Measurements from ENCODE around the gene ZBTB18.
A peak's percentile ranks its signal among the peaks of the same experiment; 100 is the strongest.
"Not testable (repeated sequence)": the region's sequence is repeated elsewhere in the genome, so short reads cannot be mapped to it uniquely, and the experiment has no call there.

Gene ZBTB18

DNA sequence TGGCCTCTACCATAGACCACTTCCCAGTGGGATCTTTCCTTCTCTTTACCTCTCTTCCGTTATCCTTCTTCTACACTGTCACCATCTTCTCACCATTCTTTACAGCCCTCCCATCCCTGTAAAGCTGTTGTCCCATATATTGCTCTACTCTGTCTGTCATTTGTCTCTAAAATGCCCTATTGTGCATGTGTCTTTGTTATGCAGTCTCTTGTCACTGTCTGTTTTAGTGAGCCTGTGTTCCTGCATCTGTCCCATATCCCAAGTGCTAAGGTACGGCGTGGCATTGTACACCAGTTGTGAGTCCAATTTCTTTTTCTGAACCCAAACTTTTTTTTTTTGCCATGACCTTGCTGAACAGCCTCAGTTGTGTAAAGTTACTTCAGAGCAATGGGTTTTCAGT lies 8.8 kb upstream of the ZBTB18 start:
- no peak for DNase-seq (ENCODE audit: low spot score)

DNA sequence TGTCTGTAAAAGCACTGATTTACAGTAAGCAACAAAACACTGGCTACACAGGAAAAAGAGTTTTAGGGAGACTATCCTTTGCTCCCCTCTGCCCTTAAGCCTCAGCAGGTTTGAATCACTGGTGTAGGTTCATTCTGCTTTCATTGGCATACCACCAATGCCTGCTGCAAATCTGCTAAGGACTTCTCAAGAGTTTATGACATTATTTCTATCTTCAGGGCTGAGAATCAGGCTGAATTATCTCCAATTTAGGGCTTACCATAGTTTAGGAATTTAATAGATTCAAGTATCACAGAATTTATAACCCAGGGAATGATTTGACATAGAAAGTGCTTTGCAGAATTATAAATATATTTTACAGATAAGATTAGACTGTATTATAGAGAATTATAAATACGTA lies 6.7 kb upstream of the ZBTB18 start:
- no peak for DNase-seq (ENCODE audit: low spot score)

DNA sequence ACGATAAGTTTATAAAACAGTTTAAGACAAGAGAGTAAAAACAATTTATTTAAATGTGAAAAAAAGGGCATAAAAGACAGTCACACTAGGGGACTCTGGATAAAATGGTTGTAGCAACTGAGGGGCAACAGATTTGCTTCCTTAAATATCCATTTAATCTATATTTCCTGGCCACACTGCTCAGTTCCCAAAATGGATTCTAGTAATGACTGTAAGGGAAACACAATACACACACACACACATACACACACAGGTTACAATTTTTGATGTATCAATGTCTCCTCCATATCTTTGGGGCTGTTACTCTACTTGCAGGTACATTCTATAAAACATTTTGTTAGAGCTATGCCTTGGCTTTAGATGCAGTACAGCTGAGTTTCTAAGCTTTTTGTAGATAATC lies 4.8 kb upstream of the ZBTB18 start:
- DNase-seq (ENCODE audit: low spot score), result not testable (repeated sequence)

DNA sequence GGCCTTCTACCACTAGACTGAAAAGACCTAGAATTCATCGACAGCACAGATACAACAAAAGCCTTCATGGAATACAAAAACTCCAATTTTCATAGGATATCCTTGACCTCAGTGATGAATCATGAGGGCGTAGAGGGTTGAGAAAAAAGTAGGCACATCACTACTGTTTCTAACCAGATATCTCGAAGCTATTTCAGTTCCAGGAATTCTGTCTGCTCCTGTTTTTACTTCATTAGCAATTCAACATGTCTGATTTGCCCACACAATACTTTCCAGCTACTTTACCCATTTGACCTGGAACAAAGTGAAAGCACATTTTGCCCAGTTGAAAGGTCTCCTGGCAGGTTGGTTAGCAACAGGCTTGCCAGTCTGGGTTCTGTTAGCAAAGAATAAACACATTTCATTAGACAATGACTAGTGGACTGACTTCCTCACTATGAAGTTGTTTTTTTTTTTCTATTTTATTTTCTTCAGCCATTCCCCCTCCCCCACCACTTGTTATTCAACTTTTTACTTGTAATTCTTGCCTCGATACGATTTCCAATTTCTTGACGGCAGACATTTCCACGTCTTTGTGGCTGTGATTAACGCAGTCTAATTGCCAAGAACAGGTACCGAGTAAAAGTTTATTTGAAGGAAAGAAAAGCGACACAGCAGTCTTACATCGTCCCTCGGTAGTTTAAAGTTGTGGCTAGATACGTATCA lies 4.0 kb upstream of the ZBTB18 start:
- DNase-seq (ENCODE audit: low spot score), result peak; percentile 40

DNA sequence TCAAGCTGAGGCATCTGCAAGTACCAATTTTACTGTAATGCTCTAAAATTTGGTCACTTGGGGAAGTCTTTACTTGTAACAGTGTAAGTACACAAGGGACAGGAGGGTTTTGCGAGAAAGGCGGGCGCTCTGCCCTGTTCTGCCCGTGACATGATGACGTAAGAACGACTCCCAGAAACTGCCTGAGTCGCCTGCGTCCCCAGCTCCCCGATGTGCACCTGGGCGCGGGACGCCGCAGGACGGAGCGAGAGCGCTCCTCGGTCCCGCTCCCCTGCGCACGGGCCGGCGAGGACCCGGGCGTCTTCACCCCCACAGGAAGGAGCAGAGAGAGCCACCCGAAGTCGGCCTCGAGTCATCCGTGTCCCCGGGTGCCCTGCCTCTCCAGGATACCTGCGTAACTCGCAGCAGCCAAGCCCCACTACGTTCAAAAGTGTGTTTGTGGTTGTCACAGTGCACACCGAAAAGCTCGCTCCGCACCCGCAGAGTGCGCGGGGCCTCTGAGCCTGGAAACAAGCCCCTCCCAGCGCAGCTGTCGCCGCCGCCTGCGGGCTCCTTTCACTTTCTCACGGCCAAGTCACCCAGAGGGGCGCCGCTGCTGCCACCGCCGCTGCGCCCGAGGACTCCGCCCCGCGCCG lies 3.3 kb upstream of the ZBTB18 start:
- peak; percentile 49 for DNase-seq (ENCODE audit: low spot score)

DNA sequence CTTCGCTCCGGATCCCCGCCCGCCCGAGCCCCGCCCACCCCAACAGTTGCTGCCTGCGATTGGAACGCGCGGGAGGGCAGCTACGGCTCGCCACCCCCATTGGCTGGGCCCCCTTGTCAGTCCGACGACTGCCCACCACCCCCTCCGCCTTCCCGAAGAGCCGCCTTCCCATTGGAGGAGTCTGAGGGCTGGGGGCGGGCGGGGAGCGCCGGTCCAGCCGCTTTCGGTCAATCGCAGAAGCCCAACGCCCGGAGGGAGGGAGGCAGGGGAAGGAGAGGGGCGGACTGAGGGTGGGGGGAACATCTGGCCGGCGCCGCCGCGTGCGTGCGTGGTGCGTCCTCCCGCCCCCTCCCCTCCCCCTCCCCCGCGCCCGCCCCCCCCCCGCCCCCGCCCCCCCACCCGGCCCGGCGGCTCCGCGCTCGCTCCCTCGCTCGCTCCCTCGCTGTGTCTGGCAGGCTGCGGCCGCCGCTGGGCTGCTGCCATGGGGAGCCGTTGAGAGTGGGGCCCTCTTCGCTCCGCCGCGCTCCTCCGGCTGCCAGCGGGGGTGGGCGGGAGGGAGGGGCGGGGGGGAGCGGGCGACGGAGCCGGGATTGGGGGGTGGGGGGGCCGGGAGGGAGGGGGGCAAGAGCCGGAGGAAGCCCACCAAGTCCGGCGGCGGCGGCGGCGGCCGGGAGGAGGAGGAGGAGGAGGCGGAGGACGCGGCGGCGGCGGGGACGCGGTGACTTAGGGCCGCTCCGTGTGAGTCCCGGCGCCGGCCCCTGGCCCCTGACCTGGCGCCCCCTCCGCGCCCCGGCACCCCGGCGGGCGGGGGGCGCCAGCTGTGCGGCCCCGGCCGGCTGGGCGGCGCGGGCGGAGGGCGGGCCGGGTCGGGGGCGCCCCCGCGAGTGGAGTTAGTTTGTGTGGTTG lies 2.6 kb upstream of the ZBTB18 start:
- DNase-seq (ENCODE audit: low spot score), result peak; percentile 98

DNA sequence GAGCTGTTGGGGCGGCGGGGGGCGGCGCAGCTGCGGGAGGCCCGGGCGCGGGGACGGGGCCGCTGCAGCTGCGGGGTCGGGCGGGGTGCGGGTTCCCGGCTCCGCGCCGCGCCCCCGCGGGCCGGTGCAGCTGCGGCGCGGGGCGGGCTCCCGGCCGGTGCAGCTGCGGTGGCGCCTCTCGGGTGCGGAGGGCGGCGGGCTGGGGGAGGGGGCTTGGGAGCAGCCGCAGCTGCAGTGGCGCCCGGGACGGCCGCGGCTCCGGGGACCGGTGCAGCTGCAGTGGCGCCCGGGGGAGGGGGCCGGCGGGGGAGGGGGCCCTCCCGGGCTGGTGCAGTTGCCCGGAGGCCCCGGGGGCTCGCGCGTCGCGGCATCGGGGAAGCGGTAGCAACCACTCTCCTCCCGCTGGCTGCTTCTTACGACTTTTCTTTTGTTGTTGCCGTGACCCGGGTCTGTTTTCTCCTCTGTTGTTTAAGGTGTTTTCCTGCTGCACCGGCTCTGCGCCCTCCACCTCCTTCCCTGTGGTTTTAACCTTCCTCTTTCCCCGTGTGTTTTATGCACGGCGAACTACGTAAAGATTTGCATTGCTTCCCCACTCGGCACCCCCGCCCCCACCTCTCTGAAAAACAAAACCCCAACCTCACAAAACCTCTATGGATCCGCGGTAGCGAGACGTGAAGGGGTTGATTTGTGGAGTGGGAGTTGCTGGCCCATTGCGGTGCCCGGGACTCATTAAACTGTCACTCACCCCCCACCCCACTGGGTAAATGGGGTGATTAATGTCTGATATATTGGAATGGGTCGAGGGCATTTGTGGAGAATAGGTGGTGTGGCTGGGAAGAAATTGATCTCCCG lies 1.7 kb upstream of the ZBTB18 start:
- DNase-seq (ENCODE audit: low spot score), result peak; percentile 4

DNA sequence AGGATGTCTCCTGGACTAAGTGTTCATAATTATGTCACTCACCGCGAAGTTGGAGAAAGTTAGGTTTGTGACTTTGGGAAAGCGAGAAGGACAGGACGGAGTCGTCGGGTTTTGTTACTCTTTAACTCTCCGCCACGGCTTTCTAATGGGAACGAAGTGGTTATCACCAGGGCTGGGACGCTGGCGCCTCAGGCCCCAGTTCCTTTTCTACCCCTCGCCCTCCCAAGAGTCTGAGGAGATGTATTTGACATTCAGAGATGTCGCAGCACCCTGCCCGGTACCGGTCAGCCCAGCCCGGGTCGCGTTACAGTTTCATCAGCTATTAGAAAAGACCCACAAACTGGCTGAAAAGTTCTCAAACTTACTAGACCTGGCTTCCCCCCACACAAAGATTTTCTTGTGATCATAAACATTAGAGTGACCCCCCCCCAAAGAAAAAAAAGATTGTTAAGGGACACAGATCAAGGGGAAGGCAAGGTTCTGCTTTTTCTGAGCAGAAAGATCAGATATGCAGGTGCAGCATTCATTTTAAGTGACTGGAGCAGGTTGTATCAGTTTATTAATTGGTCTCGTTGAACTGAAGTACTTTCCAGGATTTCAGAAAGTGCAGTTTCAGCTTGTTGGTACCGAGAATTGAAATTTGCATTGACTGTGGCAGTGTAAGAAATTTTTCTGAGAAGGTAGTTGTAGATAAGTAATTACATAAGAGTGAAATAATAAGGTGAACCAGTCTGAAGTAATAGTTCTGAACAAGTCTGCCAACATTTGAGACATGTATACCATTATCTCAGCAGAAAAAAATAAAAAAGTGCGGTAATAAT lies 859 bp upstream of the ZBTB18 start:
- DNase-seq (ENCODE audit: low spot score), result peak; percentile 13

DNA sequence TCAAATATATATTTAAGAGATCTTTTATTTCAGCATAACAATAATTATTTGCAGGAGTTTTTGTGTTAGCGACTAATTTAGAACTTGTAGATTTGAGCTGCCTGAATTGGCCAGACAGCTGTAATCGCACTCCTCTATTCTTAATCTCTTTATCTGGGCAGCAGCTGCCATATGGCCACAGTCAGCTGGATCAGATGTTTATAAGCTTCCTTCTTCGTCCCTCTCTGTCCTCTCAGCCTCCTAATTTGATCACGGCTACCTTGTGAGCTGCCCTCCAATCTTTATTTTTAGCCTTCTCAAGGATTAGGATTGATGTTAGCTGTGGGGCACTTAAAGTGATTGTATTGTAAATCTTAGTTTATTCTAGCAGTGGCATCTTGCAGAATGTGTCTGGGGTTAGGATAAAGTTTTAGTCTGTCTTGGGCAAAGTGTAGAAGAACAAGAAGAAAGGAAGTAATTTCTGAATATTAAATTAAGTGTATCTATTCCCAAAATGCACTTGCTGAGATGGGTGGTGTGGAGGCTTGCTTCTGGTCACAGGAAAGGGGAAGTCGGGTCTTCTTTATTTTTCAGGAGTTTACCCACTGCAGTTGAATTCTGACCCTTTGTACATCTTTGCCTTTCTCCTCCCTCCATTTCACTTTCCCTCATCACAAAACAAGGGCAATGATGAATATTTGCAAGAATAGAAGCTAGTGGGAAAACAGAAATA lies 1.1 kb downstream of the ZBTB18 start:
- no peak for DNase-seq (ENCODE audit: low spot score)

DNA sequence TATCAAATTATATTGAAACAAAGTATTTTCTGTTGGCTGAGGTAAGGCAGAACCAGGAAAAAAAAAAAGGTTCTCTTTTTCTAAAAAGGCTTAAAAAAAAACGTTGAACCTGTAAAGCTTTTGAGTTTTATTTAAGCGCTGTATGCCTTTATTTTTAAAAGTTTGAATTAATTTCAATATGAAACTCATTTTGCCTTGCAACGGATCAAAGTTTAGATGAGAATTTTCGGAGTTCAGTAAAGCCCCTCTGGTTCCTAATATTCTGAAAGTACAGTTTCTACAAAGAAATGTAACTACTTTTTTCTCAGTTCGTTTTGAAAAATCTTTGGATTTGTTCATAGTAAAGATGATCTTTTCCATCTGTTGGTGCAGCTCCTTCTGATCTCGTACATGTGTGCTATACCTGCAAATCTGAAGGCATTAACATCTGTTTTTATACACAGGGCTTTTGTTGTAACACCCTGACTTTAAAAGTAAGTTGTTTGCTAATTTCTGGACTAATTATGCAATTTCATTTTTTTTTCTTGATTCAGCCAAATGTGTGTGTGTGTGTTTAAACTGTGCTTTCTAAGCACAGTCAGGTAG lies 1.7 kb downstream of the ZBTB18 start:
- DNase-seq (ENCODE audit: low spot score), result no peak

DNA sequence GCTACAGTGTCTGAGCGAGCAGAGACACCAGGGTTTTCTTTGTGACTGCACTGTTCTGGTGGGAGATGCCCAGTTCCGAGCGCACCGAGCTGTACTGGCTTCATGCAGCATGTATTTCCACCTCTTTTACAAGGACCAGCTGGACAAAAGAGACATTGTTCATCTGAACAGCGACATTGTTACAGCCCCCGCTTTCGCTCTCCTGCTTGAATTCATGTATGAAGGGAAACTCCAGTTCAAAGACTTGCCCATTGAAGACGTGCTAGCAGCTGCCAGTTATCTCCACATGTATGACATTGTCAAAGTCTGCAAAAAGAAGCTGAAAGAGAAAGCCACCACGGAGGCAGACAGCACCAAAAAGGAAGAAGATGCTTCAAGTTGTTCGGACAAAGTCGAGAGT lies 2.7 kb downstream of the ZBTB18 start:
- DNase-seq (ENCODE audit: low spot score), result no peak

DNA sequence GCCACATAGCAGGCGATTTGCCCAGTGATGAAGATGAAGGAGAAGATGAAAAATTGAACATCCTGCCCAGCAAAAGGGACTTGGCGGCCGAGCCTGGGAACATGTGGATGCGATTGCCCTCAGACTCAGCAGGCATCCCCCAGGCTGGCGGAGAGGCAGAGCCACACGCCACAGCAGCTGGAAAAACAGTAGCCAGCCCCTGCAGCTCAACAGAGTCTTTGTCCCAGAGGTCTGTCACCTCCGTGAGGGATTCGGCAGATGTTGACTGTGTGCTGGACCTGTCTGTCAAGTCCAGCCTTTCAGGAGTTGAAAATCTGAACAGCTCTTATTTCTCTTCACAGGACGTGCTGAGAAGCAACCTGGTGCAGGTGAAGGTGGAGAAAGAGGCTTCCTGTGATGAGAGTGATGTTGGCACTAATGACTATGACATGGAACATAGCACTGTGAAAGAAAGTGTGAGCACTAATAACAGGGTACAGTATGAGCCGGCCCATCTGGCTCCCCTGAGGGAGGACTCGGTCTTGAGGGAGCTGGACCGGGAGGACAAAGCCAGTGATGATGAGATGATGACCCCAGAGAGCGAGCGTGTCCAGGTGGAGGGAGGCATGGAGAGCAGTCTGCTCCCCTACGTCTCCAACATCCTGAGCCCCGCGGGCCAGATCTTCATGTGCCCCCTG lies 3.3 kb downstream of the ZBTB18 start:
- DNase-seq (ENCODE audit: low spot score), result no peak

DNA sequence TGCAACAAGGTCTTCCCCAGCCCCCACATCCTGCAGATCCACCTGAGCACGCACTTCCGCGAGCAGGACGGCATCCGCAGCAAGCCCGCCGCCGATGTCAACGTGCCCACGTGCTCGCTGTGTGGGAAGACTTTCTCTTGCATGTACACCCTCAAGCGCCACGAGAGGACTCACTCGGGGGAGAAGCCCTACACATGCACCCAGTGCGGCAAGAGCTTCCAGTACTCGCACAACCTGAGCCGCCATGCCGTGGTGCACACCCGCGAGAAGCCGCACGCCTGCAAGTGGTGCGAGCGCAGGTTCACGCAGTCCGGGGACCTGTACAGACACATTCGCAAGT lies 3.8 kb downstream of the ZBTB18 start:
- no peak for DNase-seq (ENCODE audit: low spot score)

DNA sequence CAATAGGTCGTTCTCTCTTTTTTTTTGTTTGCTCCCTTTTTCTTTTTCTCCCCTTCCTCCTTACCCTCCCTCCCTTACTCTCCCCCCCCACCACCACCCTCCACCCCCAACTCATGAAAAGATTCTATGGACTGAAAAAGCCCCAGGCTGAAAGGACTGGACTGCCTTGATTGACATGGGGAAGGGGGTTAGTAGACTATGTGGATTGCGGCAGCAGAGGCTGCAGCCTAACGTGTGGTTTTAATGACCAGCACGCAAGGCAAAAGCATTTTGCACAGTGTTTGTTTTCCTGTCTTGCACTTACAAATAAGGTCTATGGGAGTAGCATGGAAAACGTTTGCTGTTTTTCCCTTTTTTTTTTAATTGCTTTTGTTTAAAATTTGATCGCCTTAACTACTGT lies 5.5 kb downstream of the ZBTB18 start:
- no peak for DNase-seq (ENCODE audit: low spot score)

DNA sequence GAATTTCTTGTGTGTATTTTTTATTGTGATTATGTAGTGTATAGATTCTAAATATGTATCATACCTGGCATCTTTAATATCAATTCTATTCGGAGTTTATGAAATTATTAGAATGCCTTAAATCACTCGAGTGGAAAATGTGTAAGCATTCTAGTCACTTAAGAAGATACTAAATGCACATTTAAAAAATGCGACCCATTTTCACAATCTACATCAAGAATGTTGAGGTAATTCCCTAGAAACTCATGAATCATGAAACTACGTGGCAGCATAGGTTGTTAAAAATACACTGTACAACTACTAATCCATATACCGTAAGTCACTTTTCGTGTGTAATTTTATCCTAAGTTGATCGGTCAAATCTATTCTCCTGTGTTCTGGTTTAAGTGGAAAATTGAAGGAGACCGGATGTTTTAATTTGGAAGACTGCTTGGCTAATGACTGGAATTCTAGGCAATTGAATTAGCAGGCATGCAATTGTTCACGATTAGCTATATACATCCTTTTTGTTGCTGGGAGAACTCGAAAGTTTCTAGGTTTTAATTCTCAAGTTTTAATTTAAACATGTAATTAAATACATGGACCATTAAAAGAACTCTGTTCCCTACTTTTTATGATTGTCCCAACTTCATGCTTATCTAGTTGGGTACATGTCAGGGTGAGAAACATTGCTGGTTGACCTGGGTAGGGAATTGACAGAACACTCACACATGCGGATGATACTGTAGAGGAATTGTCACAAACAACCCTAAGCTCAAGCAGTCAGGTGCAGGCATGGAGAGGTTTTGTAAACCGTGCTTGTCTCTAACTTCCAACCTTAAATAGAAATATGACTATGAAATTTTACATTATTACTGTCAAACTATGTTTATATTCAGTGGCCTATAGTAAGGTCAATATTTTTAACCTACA lies 6.6 kb downstream of the ZBTB18 start:
- no peak for DNase-seq (ENCODE audit: low spot score)

DNA sequence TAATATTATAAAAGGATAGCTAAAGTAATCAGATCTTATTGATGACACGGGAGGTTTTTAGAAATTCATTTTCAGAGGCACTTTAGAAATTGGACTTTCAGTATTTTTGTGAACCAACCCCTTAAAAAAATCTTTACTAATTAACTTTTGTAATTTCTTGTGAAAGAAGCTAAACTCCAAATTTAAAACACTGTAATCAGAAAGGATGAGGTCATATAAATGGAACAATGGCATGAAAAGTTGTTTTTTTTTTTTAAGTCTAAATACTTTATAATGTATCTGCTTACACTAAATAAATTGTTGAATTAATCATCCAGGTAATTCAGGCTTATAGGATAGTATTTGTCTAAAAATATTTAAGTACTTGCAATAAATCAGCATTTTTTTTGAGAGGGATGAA lies 9.0 kb downstream of the ZBTB18 start:
- no peak for DNase-seq (ENCODE audit: low spot score)

DNA sequence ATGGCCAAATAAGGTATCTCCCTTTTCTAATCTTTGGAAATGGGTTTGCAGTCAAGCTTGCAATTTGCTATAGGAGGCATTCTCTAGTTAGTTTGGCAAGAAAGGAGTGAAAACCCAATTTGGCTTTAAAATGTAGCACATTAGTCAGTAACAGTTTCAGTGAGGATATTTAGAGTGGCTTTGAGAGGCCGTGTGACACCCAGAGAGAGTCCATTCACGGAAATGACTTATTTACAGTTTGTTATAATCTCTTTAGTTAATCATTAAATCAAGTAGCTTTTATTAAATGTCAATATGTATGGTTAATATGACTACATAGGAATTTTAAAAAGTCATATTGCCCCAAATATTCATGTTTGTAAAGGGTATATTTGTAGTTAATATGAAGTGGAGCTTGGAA lies 9.6 kb downstream of the ZBTB18 start:
- no peak for DNase-seq (ENCODE audit: low spot score)

DNA sequence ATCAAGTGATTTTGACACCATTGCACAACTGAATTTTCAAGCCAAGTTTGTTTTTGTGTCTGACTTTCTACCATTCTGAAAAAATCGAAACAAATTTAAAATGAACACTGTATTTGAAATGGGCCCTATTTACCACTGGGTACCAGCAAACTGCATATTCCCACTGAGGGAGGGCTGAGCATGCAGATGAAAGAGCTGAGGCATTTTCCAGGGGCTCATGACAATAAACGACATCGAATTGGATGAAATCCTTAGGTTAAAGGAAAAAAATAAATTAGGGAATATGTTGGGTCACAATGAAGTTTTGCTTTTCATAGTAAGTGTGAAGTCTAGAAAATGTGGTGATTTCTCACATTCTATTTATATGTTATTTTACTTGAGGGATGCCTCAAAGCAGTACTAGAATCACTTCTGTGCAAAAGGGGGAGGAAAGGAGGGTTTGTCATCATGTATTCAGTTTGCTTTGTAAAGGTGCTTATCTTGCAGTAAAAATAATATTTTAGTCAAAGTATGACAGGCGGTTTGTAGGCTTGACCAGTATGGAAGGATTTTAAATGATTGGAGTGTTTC lies 11.2 kb downstream of the ZBTB18 start:
- DNase-seq (ENCODE audit: low spot score), result no peak
